Liver (tissue), 9 donors: ENCODE measurements around the gene STAG3. TPM values are rescaled to one million over a fixed set of nuclear protein-coding genes. Genes with fewer than 3 reads are reported as not detected.

ENCODE experiments used
- DNase-seq: peaks from one replicate; pipeline ENCODE4 v3.0.0-alpha.2; 2017; ENCODE audit warnings: low spot score
- H3K27ac ChIP-seq, 2 donors: one replicate each; pipeline ENCODE4 v1.7.0; 2013; ENCODE audit warnings: inconsistent platforms in 2 of 2, low read length in 2 of 2, control low read depth in 1 of 2, low read depth in 1 of 2, mild to moderate bottlenecking in 1 of 2
- H3K27me3 ChIP-seq, 4 donors: one replicate each; pipeline versions ENCODE4 v1.6.1 to v1.7.0; 2013; ENCODE audit warnings: low read length in 3 of 4, inconsistent platforms in 1 of 4, mild to moderate bottlenecking in 1 of 4, moderate library complexity in 1 of 4; ENCODE audit not compliant: control insufficient read depth in 4 of 4, insufficient read depth in 4 of 4
- H3K36me3 ChIP-seq, 4 donors: one replicate each; pipeline versions ENCODE4 v1.6.1 to v1.7.0; 2013; ENCODE audit warnings: low read length in 3 of 4, mild to moderate bottlenecking in 3 of 4, low read depth in 1 of 4, moderate library complexity in 1 of 4; ENCODE audit not compliant: control insufficient read depth in 4 of 4, insufficient read depth in 3 of 4
- H3K4me1 ChIP-seq, 4 donors: one replicate each; pipeline versions ENCODE4 v1.6.1 to v1.7.0; 2013; ENCODE audit warnings: low read length in 3 of 4, mild to moderate bottlenecking in 3 of 4, moderate library complexity in 1 of 4; ENCODE audit not compliant: control insufficient read depth in 4 of 4, insufficient read depth in 4 of 4
- H3K4me3 ChIP-seq, 3 donors: one replicate each; pipeline versions ENCODE4 v1.6.1 to v1.7.0; 2013; ENCODE audit warnings: low read length in 3 of 3, control low read depth in 1 of 3, low read depth in 1 of 3, mild to moderate bottlenecking in 1 of 3
- H3K9ac ChIP-seq, 2 donors: one replicate each; pipeline ENCODE4 v1.7.0; 2013; ENCODE audit warnings: low read length in 2 of 2, mild to moderate bottlenecking in 2 of 2, moderate library complexity in 2 of 2, control low read depth in 1 of 2, low read depth in 1 of 2
- H3K9me3 ChIP-seq, 4 donors: one replicate each; pipeline versions ENCODE4 v1.6.1 to v1.7.0; 2013; ENCODE audit warnings: low read length in 3 of 4; ENCODE audit not compliant: control insufficient read depth in 4 of 4
- ATF3 ChIP-seq: IDR thresholded peaks from 2 replicates; pipeline ENCODE4 v1.6.1; 2016; ENCODE audit warnings: antibody characterized with exemption
- EGR1 ChIP-seq, 2 donors: IDR thresholded peaks; 2 replicates each; pipeline ENCODE4 v1.6.1; 2016 to 2018; ENCODE audit warnings: antibody characterized with exemption in 2 of 2, low read depth in 2 of 2
- FOXA1 ChIP-seq: IDR thresholded peaks from 2 replicates; pipeline ENCODE4 v1.6.1; 2016; ENCODE audit warnings: antibody characterized with exemption
- FOXA2 ChIP-seq: IDR thresholded peaks from 2 replicates; pipeline ENCODE4 v1.6.1; 2016; ENCODE audit warnings: antibody characterized with exemption
- GABPA ChIP-seq, 2 donors: IDR thresholded peaks in 1 of 2; conservative IDR thresholded peaks in 1 of 2; 2 replicates each; pipeline ENCODE4 v1.6.1; 2016; ENCODE audit warnings: antibody characterized with exemption in 2 of 2, mild to moderate bottlenecking in 1 of 2, moderate library complexity in 1 of 2
- HNF4A ChIP-seq, 2 donors: conservative IDR thresholded peaks; 2 replicates each; pipeline ENCODE4 v1.6.1; 2016; ENCODE audit warnings: antibody characterized with exemption in 2 of 2, mild to moderate bottlenecking in 2 of 2
- HNF4G ChIP-seq: IDR thresholded peaks from 2 replicates; pipeline ENCODE4 v1.6.1; 2016; ENCODE audit warnings: antibody characterized with exemption
- JUND ChIP-seq, 2 donors: IDR thresholded peaks; 2 replicates each; pipeline ENCODE4 v1.6.1; 2016; ENCODE audit warnings: antibody characterized with exemption in 2 of 2
- NR2F2 ChIP-seq: IDR thresholded peaks from 2 replicates; pipeline ENCODE4 v1.6.1; 2016; ENCODE audit warnings: antibody characterized with exemption
- RAD21 ChIP-seq, 2 donors: IDR thresholded peaks; 2 replicates each; pipeline ENCODE4 v1.6.1; 2016; ENCODE audit warnings: antibody characterized with exemption in 2 of 2, mild to moderate bottlenecking in 2 of 2
- RXRA ChIP-seq, 2 donors: IDR thresholded peaks; 2 replicates each; pipeline ENCODE4 v1.6.1; 2017 to 2018; ENCODE audit warnings: antibody characterized with exemption in 2 of 2, mild to moderate bottlenecking in 1 of 2
- SP1 ChIP-seq: IDR thresholded peaks from 2 replicates; pipeline ENCODE4 v1.6.1; 2018; ENCODE audit warnings: antibody characterized with exemption, mild to moderate bottlenecking
- TAF1 ChIP-seq: conservative IDR thresholded peaks from 2 replicates; pipeline ENCODE4 v1.6.1; 2016; ENCODE audit warnings: antibody characterized with exemption, mild to moderate bottlenecking
- YY1 ChIP-seq: IDR thresholded peaks from 2 replicates; pipeline ENCODE4 v1.6.1; 2016; ENCODE audit warnings: antibody characterized with exemption, mild to moderate bottlenecking
- ZBTB33 ChIP-seq: IDR thresholded peaks from 2 replicates; pipeline ENCODE4 v1.6.1; 2016; ENCODE audit warnings: antibody characterized with exemption
- WGBS: extraction: QIAGEN DNeasy Blood & Tissue Kit; methylation state at CpG from one replicate; pipeline ENCODE4 v1.1.7; 2013; 5-methylcytosine and 5-hydroxymethylcytosine counted together
- polyA plus RNA-seq, 2 donors: library from polyadenylated mRNA; stranded (reverse) in 1 of 2; unstranded in 1 of 2; fragments of 200-250 nt in 1 of 2; fragments of >200 nt in 1 of 2; fragmentation: Nextera tagmentation in 1 of 2; extraction: Ambion mirVana in 1 of 2; gene quantifications; one replicate each; pipeline versions ENCODE4 v1.2.1 to v1.2.3, GENCODE V29; 2013 to 2015
- total RNA-seq, 2 donors: library from RNA; depleted of rRNA; stranded (reverse); fragments of >200 nt; gene quantifications; one replicate each; pipeline ENCODE4 v1.2.3, GENCODE V29; 2014
- TF ChIP-seq, protein P1 (sequence below): IDR thresholded peaks from 2 replicates; pipeline ENCODE4 v1.6.1; 2016; ENCODE audit warnings: antibody characterized with exemption, mild to moderate bottlenecking
- TF ChIP-seq, protein P2 (sequence below): IDR thresholded peaks from 2 replicates; pipeline ENCODE4 v1.6.1; 2016; ENCODE audit warnings: antibody characterized with exemption
- TF ChIP-seq, protein P3 (sequence below): fragments of 150-350 bp; IDR thresholded peaks from 2 replicates; pipeline ENCODE4 v1.5.1; 2017; ENCODE audit warnings: improper control_type of control experiment, low read depth, low read length; ENCODE audit not compliant: missing input control
- donor health status: healthy.
- donor health status: healthy.
- donor health status: healthy.
- donor health status: healthy.
- donor health status: healthy.

The STAG3 gene
- total and polyA plus RNA-seq, 4 donors = 0.28 to 7.0 (median 3.2) TPM

- TF ChIP-seq, protein P1, sequence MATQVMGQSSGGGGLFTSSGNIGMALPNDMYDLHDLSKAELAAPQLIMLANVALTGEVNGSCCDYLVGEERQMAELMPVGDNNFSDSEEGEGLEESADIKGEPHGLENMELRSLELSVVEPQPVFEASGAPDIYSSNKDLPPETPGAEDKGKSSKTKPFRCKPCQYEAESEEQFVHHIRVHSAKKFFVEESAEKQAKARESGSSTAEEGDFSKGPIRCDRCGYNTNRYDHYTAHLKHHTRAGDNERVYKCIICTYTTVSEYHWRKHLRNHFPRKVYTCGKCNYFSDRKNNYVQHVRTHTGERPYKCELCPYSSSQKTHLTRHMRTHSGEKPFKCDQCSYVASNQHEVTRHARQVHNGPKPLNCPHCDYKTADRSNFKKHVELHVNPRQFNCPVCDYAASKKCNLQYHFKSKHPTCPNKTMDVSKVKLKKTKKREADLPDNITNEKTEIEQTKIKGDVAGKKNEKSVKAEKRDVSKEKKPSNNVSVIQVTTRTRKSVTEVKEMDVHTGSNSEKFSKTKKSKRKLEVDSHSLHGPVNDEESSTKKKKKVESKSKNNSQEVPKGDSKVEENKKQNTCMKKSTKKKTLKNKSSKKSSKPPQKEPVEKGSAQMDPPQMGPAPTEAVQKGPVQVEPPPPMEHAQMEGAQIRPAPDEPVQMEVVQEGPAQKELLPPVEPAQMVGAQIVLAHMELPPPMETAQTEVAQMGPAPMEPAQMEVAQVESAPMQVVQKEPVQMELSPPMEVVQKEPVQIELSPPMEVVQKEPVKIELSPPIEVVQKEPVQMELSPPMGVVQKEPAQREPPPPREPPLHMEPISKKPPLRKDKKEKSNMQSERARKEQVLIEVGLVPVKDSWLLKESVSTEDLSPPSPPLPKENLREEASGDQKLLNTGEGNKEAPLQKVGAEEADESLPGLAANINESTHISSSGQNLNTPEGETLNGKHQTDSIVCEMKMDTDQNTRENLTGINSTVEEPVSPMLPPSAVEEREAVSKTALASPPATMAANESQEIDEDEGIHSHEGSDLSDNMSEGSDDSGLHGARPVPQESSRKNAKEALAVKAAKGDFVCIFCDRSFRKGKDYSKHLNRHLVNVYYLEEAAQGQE = no peak
- TF ChIP-seq ZBTB33 (no peak), FOXA2 (no peak)
Observed at GRCh38 chr7:100175296-100175935, 2.3 kb upstream of the STAG3 start (continued).

DNA sequence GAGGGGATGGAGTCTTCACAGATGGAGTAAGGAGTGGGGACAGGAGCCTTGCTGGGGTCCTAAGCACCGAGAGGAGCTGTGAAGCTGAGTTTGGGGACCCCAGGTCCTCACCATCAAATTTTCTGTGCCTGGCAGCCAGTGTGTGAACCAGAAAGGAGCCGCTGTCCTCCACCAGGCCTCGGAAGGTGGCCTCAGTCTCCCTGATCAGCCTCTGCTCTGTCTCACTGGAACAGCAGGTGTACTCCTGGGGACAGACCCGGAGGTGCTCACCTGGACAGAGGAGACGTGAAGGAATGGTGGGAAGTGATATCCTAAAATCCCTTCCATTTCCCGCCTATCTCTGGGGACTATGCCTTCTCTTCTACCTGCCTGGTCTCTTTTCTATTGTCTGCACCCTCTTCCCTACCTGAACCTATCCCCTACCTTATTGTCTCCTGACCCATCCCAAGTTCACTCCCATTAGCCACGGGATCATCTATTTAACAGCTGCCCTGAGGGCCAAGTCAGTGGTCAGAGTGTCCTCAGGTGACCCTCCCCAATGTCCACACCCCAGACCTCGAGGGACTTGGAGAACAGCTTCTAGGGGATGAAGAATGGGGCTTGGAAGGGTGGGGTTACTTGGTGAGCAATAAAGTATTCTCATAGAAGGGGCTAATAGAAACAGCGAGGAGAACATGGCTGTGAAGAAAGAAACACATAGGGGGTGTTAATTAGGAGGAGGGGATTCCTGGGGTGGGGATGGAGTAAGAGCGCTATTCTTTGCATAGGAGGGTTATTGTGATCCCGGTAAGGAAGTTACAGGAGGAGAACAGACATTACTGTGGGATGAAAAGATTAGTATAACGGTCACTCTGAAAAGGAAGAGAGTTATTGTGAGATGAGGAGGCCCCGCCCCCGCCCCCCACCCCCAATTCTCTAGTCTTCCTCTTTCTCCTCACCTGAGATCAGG, 1.3 kb upstream of the STAG3 start:
- no peak for TF ChIP-seq JUND (IDR thresholded peaks at IDR 0.05)
- TF ChIP-seq, protein P1 = no peak
- no peak for TF ChIP-seq ZBTB33
- no peak for TF ChIP-seq YY1
- TF ChIP-seq HNF4G = no peak
- TF ChIP-seq FOXA1 = no peak
- no peak for TF ChIP-seq RAD21 (IDR thresholded peaks at IDR 0.05)
- TF ChIP-seq, protein P2, sequence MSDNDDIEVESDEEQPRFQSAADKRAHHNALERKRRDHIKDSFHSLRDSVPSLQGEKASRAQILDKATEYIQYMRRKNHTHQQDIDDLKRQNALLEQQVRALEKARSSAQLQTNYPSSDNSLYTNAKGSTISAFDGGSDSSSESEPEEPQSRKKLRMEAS = no peak
- TF ChIP-seq, protein P3, sequence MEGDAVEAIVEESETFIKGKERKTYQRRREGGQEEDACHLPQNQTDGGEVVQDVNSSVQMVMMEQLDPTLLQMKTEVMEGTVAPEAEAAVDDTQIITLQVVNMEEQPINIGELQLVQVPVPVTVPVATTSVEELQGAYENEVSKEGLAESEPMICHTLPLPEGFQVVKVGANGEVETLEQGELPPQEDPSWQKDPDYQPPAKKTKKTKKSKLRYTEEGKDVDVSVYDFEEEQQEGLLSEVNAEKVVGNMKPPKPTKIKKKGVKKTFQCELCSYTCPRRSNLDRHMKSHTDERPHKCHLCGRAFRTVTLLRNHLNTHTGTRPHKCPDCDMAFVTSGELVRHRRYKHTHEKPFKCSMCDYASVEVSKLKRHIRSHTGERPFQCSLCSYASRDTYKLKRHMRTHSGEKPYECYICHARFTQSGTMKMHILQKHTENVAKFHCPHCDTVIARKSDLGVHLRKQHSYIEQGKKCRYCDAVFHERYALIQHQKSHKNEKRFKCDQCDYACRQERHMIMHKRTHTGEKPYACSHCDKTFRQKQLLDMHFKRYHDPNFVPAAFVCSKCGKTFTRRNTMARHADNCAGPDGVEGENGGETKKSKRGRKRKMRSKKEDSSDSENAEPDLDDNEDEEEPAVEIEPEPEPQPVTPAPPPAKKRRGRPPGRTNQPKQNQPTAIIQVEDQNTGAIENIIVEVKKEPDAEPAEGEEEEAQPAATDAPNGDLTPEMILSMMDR = no peak
- TF ChIP-seq FOXA2 = no peak
- TF ChIP-seq NR2F2 = no peak
- no peak for TF ChIP-seq EGR1 (IDR thresholded peaks at IDR 0.05; ENCODE audit: low read depth in 2 of 2)
- TF ChIP-seq HNF4A (conservative IDR thresholded peaks at IDR 0.05) = no peak
- no peak for TF ChIP-seq ATF3
- no peak for TF ChIP-seq TAF1
- TF ChIP-seq GABPA (IDR thresholded peaks at IDR 0.05 in 1 of 2, conservative IDR thresholded peaks at IDR 0.05 in 1 of 2) = no peak
- no peak for TF ChIP-seq SP1
- TF ChIP-seq RXRA (IDR thresholded peaks at IDR 0.05) = no peak
- H3K27ac ChIP-seq = no peak overlapping the region
- DNase-seq = no peak
- no peaks in the 10 kb centered on the region for H3K9me3 ChIP-seq
- peaks cover 0 to 10% (median 7%) of the 10 kb centered on the region in 4 donors for H3K4me1 ChIP-seq
- WGBS = 57% methylated on average over 14 of the region's 14 CpGs
- no peaks in the 10 kb centered on the region for H3K36me3 ChIP-seq
- peak overlapping the region in 1 of 3 donors; percentile 47 for H3K4me3 ChIP-seq
- H3K9ac ChIP-seq = no peak overlapping the region
- peaks cover 0 to 3% (median 0%) of the 10 kb centered on the region in 4 donors for H3K27me3 ChIP-seq
